Liver (tissue), 9 donors: ENCODE data around the gene CUX1. TPM values are rescaled to one million over a fixed set of nuclear protein-coding genes. Genes with fewer than 3 reads are reported as not detected.

Experiments
- DNase-seq: peaks from one replicate; pipeline ENCODE4 v3.0.0-alpha.2; 2017; ENCODE audit warnings: low spot score
- H3K27ac ChIP-seq, 2 donors: one replicate each; pipeline ENCODE4 v1.7.0; 2013; ENCODE audit warnings: inconsistent platforms in 2 of 2, low read length in 2 of 2, control low read depth in 1 of 2, low read depth in 1 of 2, mild to moderate bottlenecking in 1 of 2
- H3K27me3 ChIP-seq, 4 donors: one replicate each; pipeline versions ENCODE4 v1.6.1 to v1.7.0; 2013; ENCODE audit warnings: low read length in 3 of 4, inconsistent platforms in 1 of 4, mild to moderate bottlenecking in 1 of 4, moderate library complexity in 1 of 4; ENCODE audit not compliant: control insufficient read depth in 4 of 4, insufficient read depth in 4 of 4
- H3K36me3 ChIP-seq, 4 donors: one replicate each; pipeline versions ENCODE4 v1.6.1 to v1.7.0; 2013; ENCODE audit warnings: low read length in 3 of 4, mild to moderate bottlenecking in 3 of 4, low read depth in 1 of 4, moderate library complexity in 1 of 4; ENCODE audit not compliant: control insufficient read depth in 4 of 4, insufficient read depth in 3 of 4
- H3K4me1 ChIP-seq, 4 donors: one replicate each; pipeline versions ENCODE4 v1.6.1 to v1.7.0; 2013; ENCODE audit warnings: low read length in 3 of 4, mild to moderate bottlenecking in 3 of 4, moderate library complexity in 1 of 4; ENCODE audit not compliant: control insufficient read depth in 4 of 4, insufficient read depth in 4 of 4
- H3K4me3 ChIP-seq, 3 donors: one replicate each; pipeline versions ENCODE4 v1.6.1 to v1.7.0; 2013; ENCODE audit warnings: low read length in 3 of 3, control low read depth in 1 of 3, low read depth in 1 of 3, mild to moderate bottlenecking in 1 of 3
- H3K9ac ChIP-seq, 2 donors: one replicate each; pipeline ENCODE4 v1.7.0; 2013; ENCODE audit warnings: low read length in 2 of 2, mild to moderate bottlenecking in 2 of 2, moderate library complexity in 2 of 2, control low read depth in 1 of 2, low read depth in 1 of 2
- H3K9me3 ChIP-seq, 4 donors: one replicate each; pipeline versions ENCODE4 v1.6.1 to v1.7.0; 2013; ENCODE audit warnings: low read length in 3 of 4; ENCODE audit not compliant: control insufficient read depth in 4 of 4
- EGR1 ChIP-seq, 2 donors: IDR thresholded peaks; 2 replicates each; pipeline ENCODE4 v1.6.1; 2016 to 2018; ENCODE audit warnings: antibody characterized with exemption in 2 of 2, low read depth in 2 of 2
- FOXA1 ChIP-seq: IDR thresholded peaks from 2 replicates; pipeline ENCODE4 v1.6.1; 2016; ENCODE audit warnings: antibody characterized with exemption
- FOXA2 ChIP-seq: IDR thresholded peaks from 2 replicates; pipeline ENCODE4 v1.6.1; 2016; ENCODE audit warnings: antibody characterized with exemption
- GABPA ChIP-seq, 2 donors: IDR thresholded peaks in 1 of 2; conservative IDR thresholded peaks in 1 of 2; 2 replicates each; pipeline ENCODE4 v1.6.1; 2016; ENCODE audit warnings: antibody characterized with exemption in 2 of 2, mild to moderate bottlenecking in 1 of 2, moderate library complexity in 1 of 2
- HNF4A ChIP-seq, 2 donors: conservative IDR thresholded peaks; 2 replicates each; pipeline ENCODE4 v1.6.1; 2016; ENCODE audit warnings: antibody characterized with exemption in 2 of 2, mild to moderate bottlenecking in 2 of 2
- HNF4G ChIP-seq: IDR thresholded peaks from 2 replicates; pipeline ENCODE4 v1.6.1; 2016; ENCODE audit warnings: antibody characterized with exemption
- JUND ChIP-seq, 2 donors: IDR thresholded peaks; 2 replicates each; pipeline ENCODE4 v1.6.1; 2016; ENCODE audit warnings: antibody characterized with exemption in 2 of 2
- NR2F2 ChIP-seq: IDR thresholded peaks from 2 replicates; pipeline ENCODE4 v1.6.1; 2016; ENCODE audit warnings: antibody characterized with exemption
- RAD21 ChIP-seq, 2 donors: IDR thresholded peaks; 2 replicates each; pipeline ENCODE4 v1.6.1; 2016; ENCODE audit warnings: antibody characterized with exemption in 2 of 2, mild to moderate bottlenecking in 2 of 2
- RXRA ChIP-seq, 2 donors: IDR thresholded peaks; 2 replicates each; pipeline ENCODE4 v1.6.1; 2017 to 2018; ENCODE audit warnings: antibody characterized with exemption in 2 of 2, mild to moderate bottlenecking in 1 of 2
- SP1 ChIP-seq: IDR thresholded peaks from 2 replicates; pipeline ENCODE4 v1.6.1; 2018; ENCODE audit warnings: antibody characterized with exemption, mild to moderate bottlenecking
- TAF1 ChIP-seq: conservative IDR thresholded peaks from 2 replicates; pipeline ENCODE4 v1.6.1; 2016; ENCODE audit warnings: antibody characterized with exemption, mild to moderate bottlenecking
- YY1 ChIP-seq: IDR thresholded peaks from 2 replicates; pipeline ENCODE4 v1.6.1; 2016; ENCODE audit warnings: antibody characterized with exemption, mild to moderate bottlenecking
- WGBS: extraction: QIAGEN DNeasy Blood & Tissue Kit; methylation state at CpG from one replicate; pipeline ENCODE4 v1.1.7; 2013; 5-methylcytosine and 5-hydroxymethylcytosine counted together
- polyA plus RNA-seq, 2 donors: library from polyadenylated mRNA; stranded (reverse) in 1 of 2; unstranded in 1 of 2; fragments of 200-250 nt in 1 of 2; fragments of >200 nt in 1 of 2; fragmentation: Nextera tagmentation in 1 of 2; extraction: Ambion mirVana in 1 of 2; gene quantifications; one replicate each; pipeline versions ENCODE4 v1.2.1 to v1.2.3, GENCODE V29; 2013 to 2015
- total RNA-seq, 2 donors: library from RNA; depleted of rRNA; stranded (reverse); fragments of >200 nt; gene quantifications; one replicate each; pipeline ENCODE4 v1.2.3, GENCODE V29; 2014
- TF ChIP-seq, protein P1 (sequence below): IDR thresholded peaks from 2 replicates; pipeline ENCODE4 v1.6.1; 2016; ENCODE audit warnings: antibody characterized with exemption, mild to moderate bottlenecking
- TF ChIP-seq, protein P2 (sequence below): IDR thresholded peaks from 2 replicates; pipeline ENCODE4 v1.6.1; 2016; ENCODE audit warnings: antibody characterized with exemption
- TF ChIP-seq, protein P3 (sequence below): IDR thresholded peaks from 2 replicates; pipeline ENCODE4 v1.6.1; 2016; ENCODE audit warnings: antibody characterized with exemption
- TF ChIP-seq, protein P4 (sequence below): fragments of 150-350 bp; IDR thresholded peaks from 2 replicates; pipeline ENCODE4 v1.5.1; 2017; ENCODE audit warnings: improper control_type of control experiment, low read depth, low read length; ENCODE audit not compliant: missing input control
- TF ChIP-seq, protein P5 (sequence below): IDR thresholded peaks from 2 replicates; pipeline ENCODE4 v1.6.1; 2016; ENCODE audit warnings: antibody characterized with exemption
- donor health status: healthy.
- donor health status: healthy.
- donor health status: healthy.
- donor health status: healthy.
- donor health status: healthy.

CUX1 gene
- total and polyA plus RNA-seq, 4 donors = 18.6 to 40.6 (median 21.4) TPM

DNA sequence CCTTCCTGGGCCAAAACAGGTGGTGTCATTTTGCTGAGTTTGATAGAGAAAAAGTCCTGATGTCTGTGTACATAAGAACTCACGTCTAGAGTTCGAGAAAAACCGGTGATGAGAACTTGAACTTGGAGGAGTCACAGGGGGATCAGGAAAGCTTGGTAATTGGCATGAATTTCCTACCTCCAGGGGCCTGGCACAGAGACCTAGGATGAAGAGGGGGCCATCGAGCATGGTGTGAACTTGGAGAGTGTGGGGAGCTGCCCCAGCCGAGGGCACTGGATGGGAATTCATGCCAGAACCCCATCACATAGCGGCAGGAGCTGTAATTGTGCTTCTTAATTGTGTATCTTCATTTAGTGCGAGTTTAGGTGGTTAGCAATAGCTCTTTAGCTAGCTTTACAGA, 82.2 kb downstream of the CUX1 start:
- no peaks in the 10 kb centered on the region for H3K36me3 ChIP-seq
- no peak overlapping the region for H3K9ac ChIP-seq
- DNase-seq = no peak
- no peak overlapping the region for H3K27ac ChIP-seq
- no peak overlapping the region for H3K4me3 ChIP-seq
- WGBS = 89% methylated on average over 7 of the region's 7 CpGs
- H3K27me3 ChIP-seq = no peaks in the 10 kb centered on the region
- TF ChIP-seq, protein P1, sequence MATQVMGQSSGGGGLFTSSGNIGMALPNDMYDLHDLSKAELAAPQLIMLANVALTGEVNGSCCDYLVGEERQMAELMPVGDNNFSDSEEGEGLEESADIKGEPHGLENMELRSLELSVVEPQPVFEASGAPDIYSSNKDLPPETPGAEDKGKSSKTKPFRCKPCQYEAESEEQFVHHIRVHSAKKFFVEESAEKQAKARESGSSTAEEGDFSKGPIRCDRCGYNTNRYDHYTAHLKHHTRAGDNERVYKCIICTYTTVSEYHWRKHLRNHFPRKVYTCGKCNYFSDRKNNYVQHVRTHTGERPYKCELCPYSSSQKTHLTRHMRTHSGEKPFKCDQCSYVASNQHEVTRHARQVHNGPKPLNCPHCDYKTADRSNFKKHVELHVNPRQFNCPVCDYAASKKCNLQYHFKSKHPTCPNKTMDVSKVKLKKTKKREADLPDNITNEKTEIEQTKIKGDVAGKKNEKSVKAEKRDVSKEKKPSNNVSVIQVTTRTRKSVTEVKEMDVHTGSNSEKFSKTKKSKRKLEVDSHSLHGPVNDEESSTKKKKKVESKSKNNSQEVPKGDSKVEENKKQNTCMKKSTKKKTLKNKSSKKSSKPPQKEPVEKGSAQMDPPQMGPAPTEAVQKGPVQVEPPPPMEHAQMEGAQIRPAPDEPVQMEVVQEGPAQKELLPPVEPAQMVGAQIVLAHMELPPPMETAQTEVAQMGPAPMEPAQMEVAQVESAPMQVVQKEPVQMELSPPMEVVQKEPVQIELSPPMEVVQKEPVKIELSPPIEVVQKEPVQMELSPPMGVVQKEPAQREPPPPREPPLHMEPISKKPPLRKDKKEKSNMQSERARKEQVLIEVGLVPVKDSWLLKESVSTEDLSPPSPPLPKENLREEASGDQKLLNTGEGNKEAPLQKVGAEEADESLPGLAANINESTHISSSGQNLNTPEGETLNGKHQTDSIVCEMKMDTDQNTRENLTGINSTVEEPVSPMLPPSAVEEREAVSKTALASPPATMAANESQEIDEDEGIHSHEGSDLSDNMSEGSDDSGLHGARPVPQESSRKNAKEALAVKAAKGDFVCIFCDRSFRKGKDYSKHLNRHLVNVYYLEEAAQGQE = no peak
- TF ChIP-seq JUND (IDR thresholded peaks at IDR 0.05) = no peak
- no peak for TF ChIP-seq NR2F2
- no peak for TF ChIP-seq HNF4A (conservative IDR thresholded peaks at IDR 0.05)
- TF ChIP-seq, protein P2, sequence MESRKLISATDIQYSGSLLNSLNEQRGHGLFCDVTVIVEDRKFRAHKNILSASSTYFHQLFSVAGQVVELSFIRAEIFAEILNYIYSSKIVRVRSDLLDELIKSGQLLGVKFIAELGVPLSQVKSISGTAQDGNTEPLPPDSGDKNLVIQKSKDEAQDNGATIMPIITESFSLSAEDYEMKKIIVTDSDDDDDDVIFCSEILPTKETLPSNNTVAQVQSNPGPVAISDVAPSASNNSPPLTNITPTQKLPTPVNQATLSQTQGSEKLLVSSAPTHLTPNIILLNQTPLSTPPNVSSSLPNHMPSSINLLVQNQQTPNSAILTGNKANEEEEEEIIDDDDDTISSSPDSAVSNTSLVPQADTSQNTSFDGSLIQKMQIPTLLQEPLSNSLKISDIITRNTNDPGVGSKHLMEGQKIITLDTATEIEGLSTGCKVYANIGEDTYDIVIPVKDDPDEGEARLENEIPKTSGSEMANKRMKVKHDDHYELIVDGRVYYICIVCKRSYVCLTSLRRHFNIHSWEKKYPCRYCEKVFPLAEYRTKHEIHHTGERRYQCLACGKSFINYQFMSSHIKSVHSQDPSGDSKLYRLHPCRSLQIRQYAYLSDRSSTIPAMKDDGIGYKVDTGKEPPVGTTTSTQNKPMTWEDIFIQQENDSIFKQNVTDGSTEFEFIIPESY = no peak
- TF ChIP-seq FOXA2 = no peak
- TF ChIP-seq TAF1 = no peak
- no peak for TF ChIP-seq RAD21 (IDR thresholded peaks at IDR 0.05)
- TF ChIP-seq, protein P3, sequence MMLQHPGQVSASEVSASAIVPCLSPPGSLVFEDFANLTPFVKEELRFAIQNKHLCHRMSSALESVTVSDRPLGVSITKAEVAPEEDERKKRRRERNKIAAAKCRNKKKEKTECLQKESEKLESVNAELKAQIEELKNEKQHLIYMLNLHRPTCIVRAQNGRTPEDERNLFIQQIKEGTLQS = no peak
- TF ChIP-seq, protein P4, sequence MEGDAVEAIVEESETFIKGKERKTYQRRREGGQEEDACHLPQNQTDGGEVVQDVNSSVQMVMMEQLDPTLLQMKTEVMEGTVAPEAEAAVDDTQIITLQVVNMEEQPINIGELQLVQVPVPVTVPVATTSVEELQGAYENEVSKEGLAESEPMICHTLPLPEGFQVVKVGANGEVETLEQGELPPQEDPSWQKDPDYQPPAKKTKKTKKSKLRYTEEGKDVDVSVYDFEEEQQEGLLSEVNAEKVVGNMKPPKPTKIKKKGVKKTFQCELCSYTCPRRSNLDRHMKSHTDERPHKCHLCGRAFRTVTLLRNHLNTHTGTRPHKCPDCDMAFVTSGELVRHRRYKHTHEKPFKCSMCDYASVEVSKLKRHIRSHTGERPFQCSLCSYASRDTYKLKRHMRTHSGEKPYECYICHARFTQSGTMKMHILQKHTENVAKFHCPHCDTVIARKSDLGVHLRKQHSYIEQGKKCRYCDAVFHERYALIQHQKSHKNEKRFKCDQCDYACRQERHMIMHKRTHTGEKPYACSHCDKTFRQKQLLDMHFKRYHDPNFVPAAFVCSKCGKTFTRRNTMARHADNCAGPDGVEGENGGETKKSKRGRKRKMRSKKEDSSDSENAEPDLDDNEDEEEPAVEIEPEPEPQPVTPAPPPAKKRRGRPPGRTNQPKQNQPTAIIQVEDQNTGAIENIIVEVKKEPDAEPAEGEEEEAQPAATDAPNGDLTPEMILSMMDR = no peak
- no peak for TF ChIP-seq GABPA (IDR thresholded peaks at IDR 0.05 in 1 of 2, conservative IDR thresholded peaks at IDR 0.05 in 1 of 2)
- no peak for TF ChIP-seq SP1
- TF ChIP-seq EGR1 (IDR thresholded peaks at IDR 0.05; ENCODE audit: low read depth in 2 of 2) = no peak
- no peak for TF ChIP-seq FOXA1
- TF ChIP-seq YY1 = no peak
- TF ChIP-seq HNF4G = no peak
- TF ChIP-seq RXRA (IDR thresholded peaks at IDR 0.05) = no peak
- TF ChIP-seq, protein P5, sequence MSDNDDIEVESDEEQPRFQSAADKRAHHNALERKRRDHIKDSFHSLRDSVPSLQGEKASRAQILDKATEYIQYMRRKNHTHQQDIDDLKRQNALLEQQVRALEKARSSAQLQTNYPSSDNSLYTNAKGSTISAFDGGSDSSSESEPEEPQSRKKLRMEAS = no peak
- H3K9me3 ChIP-seq = no peaks in the 10 kb centered on the region
- peaks cover 0 to 2% (median 0%) of the 10 kb centered on the region in 4 donors for H3K4me1 ChIP-seq
